LNCAP (cell line): ENCODE data around the gene MAPK13.

Experiments used
- CTCF ChIP-seq: fragments of 450-650 bp; IDR thresholded peaks from 2 replicates; pipeline ENCODE4 v1.5.1; 2017; ENCODE audit warnings: mild to moderate bottlenecking

Gene MAPK13

GRCh38 chr6:36133148-36133547 lies 2.8 kb downstream of the MAPK13 start:
- TF ChIP-seq CTCF: no peak

- no peak for TF ChIP-seq CTCF
Observed at GRCh38 chr6:36133912-36134311, 3.6 kb downstream of the MAPK13 start.

- TF ChIP-seq CTCF: no peak
Observed at GRCh38 chr6:36135053-36135731, 4.9 kb downstream of the MAPK13 start.

- TF ChIP-seq CTCF: no peak
Observed at GRCh38 chr6:36136034-36136433, 5.7 kb downstream of the MAPK13 start.

GRCh38 chr6:36136551-36136950 lies 6.2 kb downstream of the MAPK13 start:
- no peak for TF ChIP-seq CTCF

GRCh38 chr6:36138667-36139066 lies 8.4 kb downstream of the MAPK13 start:
- no peak for TF ChIP-seq CTCF

GRCh38 chr6:36139431-36139830 lies 9.1 kb downstream of the MAPK13 start:
- no peak for TF ChIP-seq CTCF
